PFSK-1 (cell line): ENCODE results near the gene R3HCC1L.

Source experiments
- FOXP2 ChIP-seq: optimal IDR thresholded peaks from 2 replicates; pipeline ENCODE3; 2011; ENCODE audit warnings: borderline replicate concordance, control low read depth, inconsistent platforms; ENCODE audit not compliant: insufficient read depth; ENCODE audit errors: extremely low read length, extremely low read depth
- POLR2AphosphoS5 ChIP-seq: IDR thresholded peaks from 2 replicates; pipeline ENCODE4 v1.6.1; 2012; ENCODE audit warnings: low read depth, mild to moderate bottlenecking, control low read depth, low read length, moderate library complexity
- REST ChIP-seq, 2 experiments: IDR thresholded peaks; 2 replicates each; pipeline versions ENCODE4 v1.6.1 to v1.8.0; 2011 to 2012; ENCODE audit warnings: low read depth in 2 of 2, low read length in 2 of 2, control low read depth in 1 of 2, inconsistent platforms in 1 of 2, mild to moderate bottlenecking in 1 of 2, moderate library complexity in 1 of 2; ENCODE audit not compliant: insufficient read depth in 1 of 2
- SIN3A ChIP-seq: IDR thresholded peaks from 2 replicates; pipeline ENCODE4 v1.6.1; 2012; ENCODE audit warnings: mild to moderate bottlenecking, low read length, moderate library complexity, borderline replicate concordance; ENCODE audit not compliant: insufficient read depth
- TAF1 ChIP-seq: IDR thresholded peaks from 2 replicates; pipeline ENCODE4 v1.6.1; 2012; ENCODE audit warnings: low read length, control low read depth, borderline replicate concordance; ENCODE audit not compliant: insufficient read depth

GRCh38 chr10:98139431-98139830, 5.0 kb downstream of the R3HCC1L start:
- no peak for TF ChIP-seq REST (IDR thresholded peaks at IDR 0.05; ENCODE audit: insufficient read depth in 1 of 2, low read depth in 2 of 2, low read length in 2 of 2)
- no peak for TF ChIP-seq SIN3A
- TF ChIP-seq POLR2AphosphoS5, result no peak
- TF ChIP-seq TAF1, result no peak
- TF ChIP-seq FOXP2, result no peak
